Esophagus squamous epithelium (tissue), 5 donors: Measurements from ENCODE around the gene KLHL40. TPM values are rescaled to one million over a fixed set of nuclear protein-coding genes. Genes with fewer than 3 reads are reported as not detected.

Experiments used
- DNase-seq: peaks from one replicate; lab custom pipeline; 2025; lab: John Stamatoyannopoulos, UW
- H3K27ac ChIP-seq, 4 donors: fragments of 200-600 bp; sonication (generic); one replicate each; pipeline ENCODE4 v1.5.1; 2016 to 2019; ENCODE audit warnings: mild to moderate bottlenecking in 1 of 4
- H3K27me3 ChIP-seq, 4 donors: fragments of 200-600 bp; sonication (generic); 1 replicate in 3 of 4; 2 replicates in 1 of 4; pipeline versions ENCODE4 v1.5.1 to v1.6.0; 2017 to 2021; ENCODE audit warnings: antibody characterized with exemption in 1 of 4
- H3K36me3 ChIP-seq, 3 donors: fragments of 200-600 bp; sonication (generic); one replicate each; pipeline ENCODE4 v1.5.1; 2016 to 2019
- H3K4me1 ChIP-seq, 3 donors: fragments of 200-600 bp; sonication (generic); one replicate each; pipeline ENCODE4 v1.5.1; 2017 to 2019
- H3K4me3 ChIP-seq, 4 donors: fragments of 200-600 bp; sonication (generic); 1 replicate in 3 of 4; 2 replicates in 1 of 4; pipeline ENCODE4 v1.5.1; 2016 to 2019; ENCODE audit warnings: mild to moderate bottlenecking in 2 of 4, moderate library complexity in 1 of 4
- H3K9me3 ChIP-seq, 3 donors: fragments of 200-600 bp; sonication (generic); one replicate each; pipeline ENCODE4 v1.5.1; 2016 to 2019
- POLR2A ChIP-seq, 4 donors: fragments of 450-650 bp; IDR thresholded peaks; one replicate each; pipeline ENCODE4 v1.6.1; 2017; ENCODE audit warnings: antibody characterized with exemption in 4 of 4, mild to moderate bottlenecking in 4 of 4, moderate library complexity in 3 of 4
- WGBS, 2 donors: methylation state at CpG; one replicate each; pipeline ENCODE4 v1.1.5; 2018; 5-methylcytosine and 5-hydroxymethylcytosine counted together
- intact Hi-C: fragments of 100-400 bp; cut with DNase I; formaldehyde crosslinking; loops from one replicate; pipeline ENCODE4 v1.15.0; 2022
- total RNA-seq, 4 donors: library from RNA; depleted of rRNA; stranded (reverse); fragments of >200 nt; gene quantifications; one replicate each; pipeline ENCODE4 v1.1.0, GENCODE V29; 2016
- TF ChIP-seq, protein P1 (sequence below), 6 experiments: fragments of 450-650 bp in 4 of 6; fragments of 200-600 bp in 2 of 6; sonication (generic) in 2 of 6; IDR thresholded peaks; one replicate each; pipeline ENCODE4 v1.5.1; 2016 to 2019; ENCODE audit warnings: antibody characterized with exemption in 6 of 6, mild to moderate bottlenecking in 4 of 6, moderate library complexity in 4 of 6
- donor health status: DM: yes; HTN: yes; CAD: no.

Gene KLHL40
- total RNA-seq, 4 donors from 2014 or later = not detected

GRCh38 chr3:42698911-42699230 is 13.5 kb downstream of the KLHL40 start:
- TF ChIP-seq POLR2A (IDR thresholded peaks at IDR 0.05) = no peak
- TF ChIP-seq, protein P1, sequence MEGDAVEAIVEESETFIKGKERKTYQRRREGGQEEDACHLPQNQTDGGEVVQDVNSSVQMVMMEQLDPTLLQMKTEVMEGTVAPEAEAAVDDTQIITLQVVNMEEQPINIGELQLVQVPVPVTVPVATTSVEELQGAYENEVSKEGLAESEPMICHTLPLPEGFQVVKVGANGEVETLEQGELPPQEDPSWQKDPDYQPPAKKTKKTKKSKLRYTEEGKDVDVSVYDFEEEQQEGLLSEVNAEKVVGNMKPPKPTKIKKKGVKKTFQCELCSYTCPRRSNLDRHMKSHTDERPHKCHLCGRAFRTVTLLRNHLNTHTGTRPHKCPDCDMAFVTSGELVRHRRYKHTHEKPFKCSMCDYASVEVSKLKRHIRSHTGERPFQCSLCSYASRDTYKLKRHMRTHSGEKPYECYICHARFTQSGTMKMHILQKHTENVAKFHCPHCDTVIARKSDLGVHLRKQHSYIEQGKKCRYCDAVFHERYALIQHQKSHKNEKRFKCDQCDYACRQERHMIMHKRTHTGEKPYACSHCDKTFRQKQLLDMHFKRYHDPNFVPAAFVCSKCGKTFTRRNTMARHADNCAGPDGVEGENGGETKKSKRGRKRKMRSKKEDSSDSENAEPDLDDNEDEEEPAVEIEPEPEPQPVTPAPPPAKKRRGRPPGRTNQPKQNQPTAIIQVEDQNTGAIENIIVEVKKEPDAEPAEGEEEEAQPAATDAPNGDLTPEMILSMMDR (IDR thresholded peaks at IDR 0.05) = no peak
- Histone ChIP-seq H3K27ac (no peak overlapping the region), H3K4me3 (no peak overlapping the region), H3K27me3 (peaks cover 0 to 12% (median 0%) of the 10 kb centered on the region in 4 donors), H3K36me3 (no peaks in the 10 kb centered on the region), H3K9me3 (no peaks in the 10 kb centered on the region), H3K4me1 (no peaks in the 10 kb centered on the region)
- intact Hi-C loops = no loop called here
- DNase-seq = no peak
- WGBS, 2 donors = 55 to 58% methylated on average over 7 to 9 of the region's 9 CpGs

DNA sequence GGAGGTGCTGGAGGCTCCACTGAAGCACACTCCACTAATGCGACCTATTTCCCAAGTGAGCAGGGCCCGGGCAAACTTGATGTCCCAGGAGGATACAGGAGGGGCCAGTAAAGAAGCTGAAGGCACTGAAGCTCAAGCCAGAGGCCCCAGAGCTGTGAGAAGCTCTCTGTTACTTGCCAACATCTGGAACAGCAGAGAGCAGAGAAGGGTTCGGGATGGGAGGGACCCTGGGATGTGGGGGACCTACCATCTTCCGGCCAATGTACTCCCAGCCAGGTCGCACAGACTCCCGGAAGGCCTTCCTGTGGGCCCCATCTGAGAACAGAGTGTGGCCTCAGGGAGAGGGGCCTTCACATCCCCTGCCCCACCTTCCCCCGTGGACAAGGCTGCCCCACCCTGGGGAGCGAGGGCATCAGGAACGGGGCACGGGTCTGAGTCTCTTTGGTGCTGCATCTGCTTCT is 14.2 kb downstream of the KLHL40 start:
- Histone ChIP-seq H3K9me3 (no peaks in the 10 kb centered on the region), H3K27ac (no peak overlapping the region), H3K4me1 (no peaks in the 10 kb centered on the region), H3K27me3 (peaks cover 0 to 12% (median 0%) of the 10 kb centered on the region in 4 donors), H3K4me3 (no peak overlapping the region), H3K36me3 (no peaks in the 10 kb centered on the region)
- DNase-seq = no peak
- intact Hi-C loops = no loop called here
- 79 to 86% methylated on average over 6 to 7 of the region's 10 CpGs for WGBS, 2 donors
- TF ChIP-seq, protein P1 (IDR thresholded peaks at IDR 0.05) = no peak
- no peak for TF ChIP-seq POLR2A (IDR thresholded peaks at IDR 0.05)

DNA sequence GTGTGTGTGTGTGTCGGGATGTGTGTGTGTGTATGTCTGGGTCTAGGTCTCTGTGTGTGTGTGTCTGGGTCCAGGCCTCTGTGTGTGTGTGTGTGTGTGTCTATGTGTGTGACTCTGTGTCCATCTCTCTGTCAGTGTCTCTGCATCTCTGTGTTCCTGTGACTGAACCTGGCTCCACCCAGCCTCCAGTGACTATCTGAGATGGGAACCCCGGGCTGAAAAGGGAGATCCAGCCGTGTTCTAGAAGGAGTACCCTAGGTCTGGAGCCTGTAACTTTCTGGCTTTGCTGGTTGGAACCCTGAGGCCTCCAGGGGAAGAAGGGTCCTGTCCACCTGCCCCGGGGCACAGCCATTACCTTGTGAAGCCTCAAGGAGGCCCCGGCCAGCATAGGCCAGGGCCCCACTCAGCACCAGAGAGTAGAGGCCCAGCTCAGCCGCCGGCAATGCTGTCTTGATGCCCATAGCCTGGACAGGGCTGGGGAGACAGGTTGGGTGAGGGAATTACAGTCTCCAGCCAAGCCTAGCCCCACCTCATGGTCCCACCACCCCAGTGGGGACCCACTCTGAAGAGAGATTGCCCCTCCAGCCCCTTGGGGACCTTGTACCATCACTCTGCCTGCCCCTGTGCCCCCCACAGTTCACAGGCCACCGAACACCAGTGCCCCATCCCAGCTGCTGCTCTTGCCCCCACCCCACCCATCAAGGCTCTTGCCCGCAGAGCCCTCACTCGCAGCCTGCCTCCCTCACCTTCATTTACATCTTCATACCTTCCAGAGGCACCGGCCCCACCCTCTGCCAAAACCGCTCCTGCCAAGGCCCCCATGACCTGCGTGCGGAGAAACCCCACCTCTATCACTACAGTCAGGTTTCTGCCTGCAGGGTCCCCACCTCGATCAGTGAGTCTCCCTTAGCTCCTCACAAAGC is 15.3 kb downstream of the KLHL40 start:
- H3K27me3 ChIP-seq = peaks cover 0 to 12% (median 0%) of the 10 kb centered on the region in 4 donors

DNA sequence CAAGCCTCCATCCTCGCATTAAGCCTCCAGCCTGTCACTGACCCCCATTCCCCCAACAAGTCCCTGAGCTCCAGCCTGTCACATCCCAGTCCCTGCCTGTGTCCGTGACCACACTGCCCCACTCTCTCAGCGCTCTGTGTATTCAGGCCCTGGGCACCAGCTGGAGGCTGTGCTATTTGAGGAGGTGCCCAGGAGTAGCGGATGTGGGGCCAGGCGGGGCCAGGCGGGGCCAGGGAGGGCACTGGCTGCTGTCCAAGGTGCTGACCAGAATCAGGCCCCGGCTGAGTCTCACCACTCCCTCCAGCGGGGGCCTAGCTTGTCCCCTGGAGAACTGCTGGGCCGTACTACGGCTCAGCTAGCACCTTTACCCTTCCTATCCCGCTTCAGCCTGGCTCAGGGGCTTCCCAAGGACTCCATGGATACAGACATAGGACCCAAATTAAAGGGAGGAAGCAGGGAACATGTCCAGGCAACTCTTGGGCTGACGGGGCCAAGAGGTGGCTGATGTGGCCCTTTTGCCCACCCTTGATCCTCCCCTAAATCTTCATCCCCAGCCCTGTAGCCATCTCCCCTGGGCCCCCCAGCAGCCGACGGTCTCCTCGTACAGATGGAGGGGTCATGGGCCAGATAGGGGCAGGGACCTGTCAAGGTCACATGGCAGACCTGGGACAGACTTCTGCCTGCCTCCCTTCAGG is 16.2 kb downstream of the KLHL40 start:
- H3K27ac ChIP-seq = no peak overlapping the region
- 35 to 78% methylated on average over 5 to 12 of the region's 15 CpGs for whole genome bisulfite sequencing, 2 donors
- no peak for DNase-seq
- intact Hi-C loops = no loop called here
- H3K4me3 ChIP-seq = no peak overlapping the region
- H3K9me3 ChIP-seq = no peaks in the 10 kb centered on the region
- H3K4me1 ChIP-seq = no peaks in the 10 kb centered on the region
- H3K27me3 ChIP-seq = peaks cover 0 to 12% (median 0%) of the 10 kb centered on the region in 4 donors
- no peaks in the 10 kb centered on the region for H3K36me3 ChIP-seq
- TF ChIP-seq POLR2A (IDR thresholded peaks at IDR 0.05) = no peak
- TF ChIP-seq, protein P1 (IDR thresholded peaks at IDR 0.05) = no peak

More for the DNA sequence above, 15.3 kb downstream of the KLHL40 start:
- no peak overlapping the region for H3K27ac ChIP-seq
- WGBS, 2 donors = 80 to 81% methylated on average over 8 to 9 of the region's 15 CpGs
- TF ChIP-seq POLR2A (IDR thresholded peaks at IDR 0.05) = no peak
- TF ChIP-seq, protein P1 (IDR thresholded peaks at IDR 0.05) = no peak
- DNase-seq = no peak
- intact Hi-C loops = no loop called here
- H3K4me3 ChIP-seq = no peak overlapping the region
- H3K36me3 ChIP-seq = no peaks in the 10 kb centered on the region
- no peaks in the 10 kb centered on the region for H3K9me3 ChIP-seq
- no peaks in the 10 kb centered on the region for H3K4me1 ChIP-seq
